ENCODE results near the gene HYAL3.

GRCh38 chr3:50314342-50314741 is 15.1 kb upstream of the HYAL3 start:
- TF ChIP-seq CTCF (IDR thresholded peaks at IDR 0.05): no peak
- TF ChIP-seq POLR2A (IDR thresholded peaks at IDR 0.05): no peak
